Activated CD8-positive, alpha-beta memory T cell treated with anti-CD3 and anti-CD28 coated beads for 48 hours (primary cell): Measurements from ENCODE around the gene SCUBE1.

Experiments used
- DNase-seq, 3 experiments: peaks; one replicate each; pipeline ENCODE4 v3.0.0-alpha.2; 2020; ENCODE audit warnings: low read depth in 2 of 3, low spot score in 2 of 3

Gene SCUBE1

GRCh38 chr22:43181321-43182076, 161.7 kb downstream of the SCUBE1 start:
- no peak for DNase-seq

GRCh38 chr22:43180670-43181069, 162.5 kb downstream of the SCUBE1 start:
- DNase-seq, result no peak

- no peak for DNase-seq
Observed at GRCh38 chr22:43179911-43180195, 163.3 kb downstream of the SCUBE1 start.

- no peak for DNase-seq
Observed at GRCh38 chr22:43179146-43179910, 163.8 kb downstream of the SCUBE1 start.

GRCh38 chr22:43177479-43177878, 165.7 kb downstream of the SCUBE1 start:
- DNase-seq, result no peak

- DNase-seq, result no peak
Observed at GRCh38 chr22:43176090-43176489, 167.1 kb downstream of the SCUBE1 start.

GRCh38 chr22:43174941-43175531, 168.1 kb downstream of the SCUBE1 start:
- DNase-seq, result no peak

GRCh38 chr22:43173976-43174720, 169.0 kb downstream of the SCUBE1 start:
- no peak for DNase-seq

- DNase-seq, result no peak
Observed at GRCh38 chr22:43173566-43173965, 169.6 kb downstream of the SCUBE1 start.

- DNase-seq, result no peak
Observed at GRCh38 chr22:43172191-43172590, 171.0 kb downstream of the SCUBE1 start.

- no peak for DNase-seq
Observed at GRCh38 chr22:43171607-43172006, 171.6 kb downstream of the SCUBE1 start.

- no peak for DNase-seq
Observed at GRCh38 chr22:43171019-43171491, 172.1 kb downstream of the SCUBE1 start.

GRCh38 chr22:43170131-43170480, 173.1 kb downstream of the SCUBE1 start:
- DNase-seq, result no peak

- DNase-seq, result no peak
Observed at GRCh38 chr22:43169310-43170130, 173.7 kb downstream of the SCUBE1 start.

- DNase-seq, result no peak
Observed at GRCh38 chr22:43168471-43169309, 174.5 kb downstream of the SCUBE1 start.

GRCh38 chr22:43167001-43167589, 176.1 kb downstream of the SCUBE1 start:
- no peak for DNase-seq

GRCh38 chr22:43166132-43166930, 176.8 kb downstream of the SCUBE1 start:
- DNase-seq, result no peak

GRCh38 chr22:43164636-43165035, 178.5 kb downstream of the SCUBE1 start:
- no peak for DNase-seq
